Chondrocyte (in vitro differentiated cells): ENCODE measurements around the gene CNN1. TPM values are rescaled to one million over a fixed set of nuclear protein-coding genes. Genes with fewer than 3 reads are reported as not detected.

Experiments
- DNase-seq: peaks from one replicate; pipeline ENCODE4 v3.0.0; 2021; ENCODE audit warnings: mixed read lengths, low spot score
- H3K27ac Mint-ChIP-seq: one replicate; pipeline ENCODE4 v1.8.0; 2021; ENCODE audit warnings: mild to moderate bottlenecking, moderate library complexity, mixed read lengths; ENCODE audit not compliant: unreplicated experiment
- H3K27me3 Mint-ChIP-seq: 2 replicates; pipeline ENCODE4 v1.8.0; 2021; ENCODE audit warnings: low read depth, mixed read lengths
- H3K36me3 Mint-ChIP-seq: 2 replicates; pipeline ENCODE4 v1.8.0; 2021; ENCODE audit warnings: low read depth, mixed read lengths
- H3K4me1 Mint-ChIP-seq: 2 replicates; pipeline ENCODE4 v1.8.0; 2021; ENCODE audit warnings: low read depth, mild to moderate bottlenecking, mixed read lengths
- H3K4me3 Mint-ChIP-seq: one replicate; pipeline ENCODE4 v1.8.0; 2021; ENCODE audit warnings: mild to moderate bottlenecking, moderate library complexity, mixed read lengths; ENCODE audit not compliant: unreplicated experiment
- H3K9me3 Mint-ChIP-seq: 2 replicates; pipeline ENCODE4 v1.8.0; 2021; ENCODE audit warnings: low read depth, mixed read lengths
- total RNA-seq: library from RNA; stranded (reverse); gene quantifications from 3 replicates; pipeline ENCODE4 v1.2.1, GENCODE V29; 2021
- TF ChIP-seq, protein P1 (sequence below): fragments of 200-600 bp; sonication (generic); IDR thresholded peaks from 2 replicates; pipeline ENCODE4 v1.5.0; 2021; ENCODE audit warnings: antibody characterized with exemption, mild to moderate bottlenecking, moderate library complexity

The CNN1 gene
- total RNA-seq, 1 donor from 2014 or later: 199 TPM

DNA sequence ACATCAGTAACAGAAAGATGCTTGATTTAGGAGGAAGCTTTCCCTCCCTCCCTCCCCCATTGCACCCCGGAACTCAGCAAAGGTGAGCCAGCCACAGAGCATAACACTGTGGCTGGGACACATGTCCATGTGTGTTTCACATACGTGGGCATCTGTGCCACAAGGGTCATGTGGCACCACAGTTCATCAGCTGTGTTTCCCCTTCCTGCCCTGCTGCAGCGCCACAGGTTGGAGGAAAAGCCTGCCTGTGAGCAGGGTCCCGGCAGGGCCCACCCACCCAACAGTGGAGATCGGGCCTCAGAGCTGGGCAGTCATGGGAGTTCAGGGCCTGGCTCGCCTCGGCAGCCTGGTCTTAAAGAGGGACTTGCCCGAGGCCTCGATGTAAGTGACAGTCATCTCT, 36.0 kb downstream of the CNN1 start:
- no peaks in the 10 kb centered on the region for H3K27me3 Mint-ChIP-seq
- H3K9me3 Mint-ChIP-seq: no peaks in the 10 kb centered on the region
- TF ChIP-seq, protein P1, sequence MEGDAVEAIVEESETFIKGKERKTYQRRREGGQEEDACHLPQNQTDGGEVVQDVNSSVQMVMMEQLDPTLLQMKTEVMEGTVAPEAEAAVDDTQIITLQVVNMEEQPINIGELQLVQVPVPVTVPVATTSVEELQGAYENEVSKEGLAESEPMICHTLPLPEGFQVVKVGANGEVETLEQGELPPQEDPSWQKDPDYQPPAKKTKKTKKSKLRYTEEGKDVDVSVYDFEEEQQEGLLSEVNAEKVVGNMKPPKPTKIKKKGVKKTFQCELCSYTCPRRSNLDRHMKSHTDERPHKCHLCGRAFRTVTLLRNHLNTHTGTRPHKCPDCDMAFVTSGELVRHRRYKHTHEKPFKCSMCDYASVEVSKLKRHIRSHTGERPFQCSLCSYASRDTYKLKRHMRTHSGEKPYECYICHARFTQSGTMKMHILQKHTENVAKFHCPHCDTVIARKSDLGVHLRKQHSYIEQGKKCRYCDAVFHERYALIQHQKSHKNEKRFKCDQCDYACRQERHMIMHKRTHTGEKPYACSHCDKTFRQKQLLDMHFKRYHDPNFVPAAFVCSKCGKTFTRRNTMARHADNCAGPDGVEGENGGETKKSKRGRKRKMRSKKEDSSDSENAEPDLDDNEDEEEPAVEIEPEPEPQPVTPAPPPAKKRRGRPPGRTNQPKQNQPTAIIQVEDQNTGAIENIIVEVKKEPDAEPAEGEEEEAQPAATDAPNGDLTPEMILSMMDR: no peak
- no peak overlapping the region for H3K4me3 Mint-ChIP-seq
- H3K27ac Mint-ChIP-seq: no peak overlapping the region
- DNase-seq: no peak
- no peaks in the 10 kb centered on the region for H3K36me3 Mint-ChIP-seq
- H3K4me1 Mint-ChIP-seq: no peaks in the 10 kb centered on the region

DNA sequence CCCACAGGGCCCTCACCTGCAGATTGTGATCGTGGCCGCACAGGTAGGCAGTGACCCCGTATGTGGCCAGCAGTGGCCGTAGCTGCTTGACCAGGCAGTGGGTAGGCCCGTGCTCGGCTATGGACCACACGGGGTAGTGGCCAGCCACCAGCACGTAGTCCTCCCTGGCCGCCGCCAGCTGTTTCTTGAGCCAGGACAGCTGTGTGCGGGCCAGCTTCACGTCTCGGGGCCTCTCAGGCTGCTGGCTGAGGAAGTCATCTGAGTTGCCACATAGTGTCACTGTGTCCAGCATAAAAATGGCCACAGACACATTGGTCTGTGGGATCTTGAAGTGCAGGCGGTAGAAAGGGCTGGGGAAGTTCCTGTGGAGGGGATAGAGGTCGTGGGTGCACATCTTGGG, 37.6 kb downstream of the CNN1 start:
- DNase-seq: no peak
- no peaks in the 10 kb centered on the region for H3K27me3 Mint-ChIP-seq
- H3K36me3 Mint-ChIP-seq: no peaks in the 10 kb centered on the region
- H3K9me3 Mint-ChIP-seq: no peaks in the 10 kb centered on the region
- no peak overlapping the region for H3K4me3 Mint-ChIP-seq
- H3K27ac Mint-ChIP-seq: no peak overlapping the region
- TF ChIP-seq, protein P1: no peak
- H3K4me1 Mint-ChIP-seq: peaks cover 5% of the 10 kb centered on the region

DNA sequence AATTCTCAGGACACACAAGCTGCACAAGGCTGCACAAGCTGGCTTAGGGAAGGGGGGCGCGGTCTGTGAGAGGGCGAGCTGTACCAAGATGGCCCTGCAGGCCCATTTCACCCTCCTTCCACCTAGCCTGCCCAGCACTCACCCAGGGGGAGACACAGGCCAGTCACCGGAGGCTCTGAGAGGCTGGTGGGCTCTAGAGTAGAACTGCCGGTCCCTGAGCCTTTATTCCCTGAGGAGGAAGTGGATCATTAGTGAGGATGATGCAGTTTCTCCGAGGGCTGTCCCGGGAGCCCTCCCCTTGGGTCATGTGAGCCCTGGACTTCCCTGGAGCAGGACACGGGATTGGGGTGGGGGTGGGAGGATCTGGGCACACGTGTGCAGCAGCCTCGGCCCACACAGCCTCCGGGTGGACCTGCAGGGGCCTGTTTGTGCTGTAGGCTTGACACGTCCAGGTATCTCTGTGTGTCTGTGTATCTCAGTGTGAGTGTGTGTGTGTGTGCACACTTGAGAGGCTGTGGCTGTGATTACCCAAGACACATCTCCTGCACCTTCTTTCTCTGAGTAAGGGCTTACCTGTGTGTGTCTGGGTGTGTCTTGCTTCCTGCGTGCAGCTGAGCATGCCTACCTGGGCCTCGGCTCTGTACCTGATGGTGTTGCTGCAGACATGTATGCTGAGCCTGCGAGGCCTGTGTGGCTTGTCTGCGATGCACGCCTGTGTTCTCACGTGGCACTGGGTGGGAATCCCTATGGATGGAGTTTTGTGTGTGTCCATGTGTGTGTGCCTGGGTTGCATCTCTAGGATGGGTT, 39.0 kb downstream of the CNN1 start, which contains the start of gene ACP5:
Gene ACP5 (minus strand): TSS at position 195 of the 807 bp plus-strand sequence. CDS start 328 bp downstream, outside the sequence.
- Mint-ChIP-seq H3K27ac (no peak within 1 kb of the TSS), H3K9me3 (no peaks in the 10 kb centered on the region)

DNA sequence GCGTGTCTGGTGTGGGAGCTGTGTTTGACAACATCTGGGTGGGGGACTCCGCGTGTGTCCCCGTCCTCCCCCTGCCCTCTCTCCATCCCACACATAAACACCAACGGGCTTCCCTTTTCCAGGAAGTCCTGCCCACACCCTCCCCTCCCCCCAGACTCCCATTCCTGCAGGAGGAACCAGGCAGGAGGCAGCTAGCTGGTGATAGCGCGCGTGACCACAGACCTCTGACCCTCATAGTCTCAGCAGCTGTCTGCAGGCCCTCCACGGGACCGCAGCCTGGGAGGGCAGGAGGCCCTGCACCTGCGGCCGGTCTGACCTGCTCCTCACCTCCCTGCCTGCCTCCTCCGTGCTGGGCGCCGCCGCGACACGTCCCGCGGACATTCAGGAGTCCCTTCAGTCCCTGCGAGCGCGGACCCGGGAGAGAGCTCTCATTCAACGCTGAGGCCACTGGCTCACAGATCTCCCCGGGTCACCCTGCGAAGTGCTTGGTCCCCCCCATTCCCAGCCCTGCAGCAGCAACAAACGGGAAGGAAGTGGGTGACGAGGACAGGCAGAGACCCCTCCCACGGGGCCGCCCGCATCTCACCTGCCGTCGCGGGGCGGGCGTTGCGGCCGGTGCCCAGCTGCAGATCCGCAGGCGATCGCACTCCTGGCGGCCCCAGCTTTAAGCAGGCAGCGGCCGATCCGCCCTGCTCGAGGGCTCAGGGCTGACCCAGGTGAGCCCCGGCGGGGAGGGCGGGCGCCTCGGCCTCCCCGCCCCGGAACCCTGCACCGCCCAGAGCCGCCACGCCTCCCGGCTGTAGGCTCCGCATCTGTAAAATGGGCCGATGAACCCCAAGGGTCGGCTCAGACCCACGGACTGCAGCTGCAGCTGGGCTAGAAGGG, 39.8 kb downstream of the CNN1 start:
- no peak for DNase-seq
- TF ChIP-seq, protein P1: no peak
- Mint-ChIP-seq H3K4me3 (no peak overlapping the region), H3K4me1 (peaks cover 10% of the 10 kb centered on the region), H3K9me3 (no peaks in the 10 kb centered on the region), H3K27me3 (no peaks in the 10 kb centered on the region), H3K36me3 (no peaks in the 10 kb centered on the region), H3K27ac (no peak overlapping the region)

More for the DNA sequence above, 39.0 kb downstream of the CNN1 start, which contains the start of gene ACP5:
- Mint-ChIP-seq H3K36me3 (no peaks in the 10 kb centered on the region), H3K4me1 (peaks cover 10% of the 10 kb centered on the region), H3K4me3 (no peak within 1 kb of the TSS), H3K27me3 (no peaks in the 10 kb centered on the region)
- no peak for DNase-seq
- TF ChIP-seq, protein P1: no peak

DNA sequence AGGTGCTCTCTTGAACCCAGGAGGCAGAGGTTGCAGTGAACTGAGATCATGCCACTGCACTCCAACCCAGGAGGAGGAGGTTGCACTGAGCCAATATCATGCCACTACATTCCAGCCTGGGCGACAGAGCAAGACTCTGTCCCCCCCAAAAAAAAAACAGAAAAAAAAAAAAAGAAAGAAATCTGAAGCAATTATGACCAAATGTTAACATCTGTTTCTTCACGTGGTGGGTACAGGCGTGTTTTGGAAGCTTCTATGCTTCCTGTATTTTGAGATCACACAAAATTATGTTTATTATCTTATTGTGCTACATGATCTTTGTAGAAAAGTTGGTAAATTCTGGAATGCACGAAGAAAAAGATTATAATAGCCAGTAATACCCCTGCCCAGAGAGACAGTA, 41.5 kb downstream of the CNN1 start:
- H3K4me1 Mint-ChIP-seq: peaks cover 10% of the 10 kb centered on the region
- no peaks in the 10 kb centered on the region for H3K36me3 Mint-ChIP-seq
- H3K9me3 Mint-ChIP-seq: no peaks in the 10 kb centered on the region
- H3K4me3 Mint-ChIP-seq: no peak overlapping the region
- H3K27me3 Mint-ChIP-seq: no peaks in the 10 kb centered on the region
- TF ChIP-seq, protein P1: no peak
- DNase-seq: no peak
- no peak overlapping the region for H3K27ac Mint-ChIP-seq
